ENCODE data around the gene TOGARAM2. TPM values are rescaled to one million over a fixed set of nuclear protein-coding genes. Genes with fewer than 3 reads are reported as not detected.

TOGARAM2 gene
- total RNA-seq, 2 experiments from 2014 or later, result 0.03 TPM; not detected in 1

DNA sequence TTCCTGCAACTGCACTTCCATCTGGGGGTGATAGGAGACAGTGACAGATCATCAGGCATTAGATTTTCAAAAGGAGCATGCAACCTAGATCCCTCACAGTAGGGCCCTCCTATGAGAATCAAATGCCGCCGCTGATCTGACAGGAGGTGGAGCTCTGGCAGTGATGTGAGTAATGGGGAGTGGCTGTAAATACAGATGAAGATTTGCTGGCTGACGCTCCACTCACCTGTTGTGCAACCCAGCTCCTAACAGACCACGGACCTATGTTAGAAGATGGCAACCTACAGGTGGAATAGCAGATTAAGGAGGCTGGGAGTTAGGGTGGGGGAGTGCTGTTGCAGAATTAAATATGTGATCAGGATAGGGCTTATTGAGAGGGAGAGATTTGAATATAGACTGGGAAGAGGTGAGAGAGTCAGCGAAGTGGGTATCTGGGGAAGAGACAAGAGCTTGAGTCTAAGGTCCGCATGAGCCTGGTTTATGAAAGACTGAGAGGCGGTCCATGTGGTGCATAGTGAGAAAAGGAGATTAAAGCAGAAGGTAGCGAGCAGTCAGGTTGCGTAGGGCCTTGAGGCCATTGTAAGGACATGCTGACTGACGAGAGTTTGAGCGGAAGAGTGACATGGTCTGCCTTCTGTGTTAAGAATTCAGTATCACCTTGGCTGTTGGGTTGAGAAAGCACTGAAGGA, 31.3 kb upstream of the TOGARAM2 start:
- Histone ChIP-seq H3K36me3 (ENCODE audit: insufficient read depth, low read length) (peaks cover 46% of the 10 kb centered on the region), H3K4me2 (ENCODE audit: low read length) (no peak overlapping the region), H3K4me3 (ENCODE audit: low read depth, low read length, poor library complexity, severe bottlenecking) (no peak overlapping the region), H3K27ac (ENCODE audit: low read depth, low read length, poor library complexity, severe bottlenecking) (no peak overlapping the region), H2AFZ (ENCODE audit: low read length) (no peak overlapping the region), H3K9me3 (ENCODE audit: low read length) (no peaks in the 10 kb centered on the region), H3K79me2 (ENCODE audit: insufficient read depth, low read depth, low read length) (no peaks in the 10 kb centered on the region), H3K4me1 (ENCODE audit: insufficient read depth, low read length, poor library complexity, severe bottlenecking) (no peaks in the 10 kb centered on the region), H3K9me2 (ENCODE audit: insufficient read depth, low read length) (no peaks in the 10 kb centered on the region), H4K20me1 (ENCODE audit: insufficient read depth, low read length) (no peaks in the 10 kb centered on the region)
- no TSS peak for BruUV-seq (replicated peaks)
- no peak for DNase-seq (ENCODE audit: low spot score)
- intact Hi-C loops (cut with micrococcal nuclease; ENCODE audit: unreplicated experiment), result no loop called here
- ChIA-PET POLR2A (interaction anchor here (0.8 to 0.9 kb wide), 2 partner anchors 9 to 12 kb away, joined by 3 read pairs; no protein-coding TSS in a partner anchor), CTCF (ENCODE audit: unreplicated experiment) (no interaction called here)
- TF ChIP-seq EZH2phosphoT487 (IDR thresholded peaks at IDR 0.05; ENCODE audit: borderline replicate concordance, low read depth, low read length), result no peak
- TF ChIP-seq, protein P1, sequence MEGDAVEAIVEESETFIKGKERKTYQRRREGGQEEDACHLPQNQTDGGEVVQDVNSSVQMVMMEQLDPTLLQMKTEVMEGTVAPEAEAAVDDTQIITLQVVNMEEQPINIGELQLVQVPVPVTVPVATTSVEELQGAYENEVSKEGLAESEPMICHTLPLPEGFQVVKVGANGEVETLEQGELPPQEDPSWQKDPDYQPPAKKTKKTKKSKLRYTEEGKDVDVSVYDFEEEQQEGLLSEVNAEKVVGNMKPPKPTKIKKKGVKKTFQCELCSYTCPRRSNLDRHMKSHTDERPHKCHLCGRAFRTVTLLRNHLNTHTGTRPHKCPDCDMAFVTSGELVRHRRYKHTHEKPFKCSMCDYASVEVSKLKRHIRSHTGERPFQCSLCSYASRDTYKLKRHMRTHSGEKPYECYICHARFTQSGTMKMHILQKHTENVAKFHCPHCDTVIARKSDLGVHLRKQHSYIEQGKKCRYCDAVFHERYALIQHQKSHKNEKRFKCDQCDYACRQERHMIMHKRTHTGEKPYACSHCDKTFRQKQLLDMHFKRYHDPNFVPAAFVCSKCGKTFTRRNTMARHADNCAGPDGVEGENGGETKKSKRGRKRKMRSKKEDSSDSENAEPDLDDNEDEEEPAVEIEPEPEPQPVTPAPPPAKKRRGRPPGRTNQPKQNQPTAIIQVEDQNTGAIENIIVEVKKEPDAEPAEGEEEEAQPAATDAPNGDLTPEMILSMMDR (conservative IDR thresholded peaks at IDR 0.05; ENCODE audit: low read length), result no peak

DNA sequence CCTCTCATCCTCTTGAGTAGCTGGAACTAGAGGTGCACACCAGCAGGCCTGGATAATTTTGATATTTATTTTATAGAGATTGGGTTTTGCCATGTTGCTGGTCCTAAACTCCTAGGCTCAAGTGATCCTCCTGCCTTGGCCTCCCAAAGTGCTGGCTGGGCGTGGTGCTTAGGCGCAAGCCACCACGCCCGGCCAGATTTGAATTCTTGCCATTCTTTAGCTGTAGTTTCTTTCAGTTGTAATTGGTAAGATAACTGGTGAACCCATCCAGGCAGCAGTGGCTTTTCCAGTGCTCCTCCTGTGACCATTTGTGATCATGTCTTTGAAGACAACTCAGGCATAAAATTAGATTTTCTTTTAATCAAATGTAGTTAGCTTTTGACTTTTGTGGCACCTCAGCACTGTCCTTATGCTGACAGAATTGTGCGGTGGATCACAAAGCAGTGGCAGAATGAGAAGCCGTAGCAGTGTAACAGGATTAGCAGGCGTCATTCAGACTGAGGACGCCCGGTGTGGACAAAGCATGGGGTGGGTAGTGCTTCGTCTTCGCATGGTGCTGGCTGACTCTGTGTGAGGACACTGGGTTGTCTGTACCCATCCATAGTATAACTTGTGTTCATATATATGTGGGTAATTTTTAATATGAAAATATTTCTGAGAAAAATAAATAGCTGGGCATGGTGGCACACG, 30.0 kb upstream of the TOGARAM2 start:
- Histone ChIP-seq H3K9me2 (ENCODE audit: insufficient read depth, low read length) (no peaks in the 10 kb centered on the region), H3K27ac (ENCODE audit: low read depth, low read length, poor library complexity, severe bottlenecking) (no peak overlapping the region), H3K4me1 (ENCODE audit: insufficient read depth, low read length, poor library complexity, severe bottlenecking) (no peaks in the 10 kb centered on the region), H3K9me3 (ENCODE audit: low read length) (no peaks in the 10 kb centered on the region), H4K20me1 (ENCODE audit: insufficient read depth, low read length) (no peaks in the 10 kb centered on the region), H3K79me2 (ENCODE audit: insufficient read depth, low read depth, low read length) (no peaks in the 10 kb centered on the region), H3K4me3 (ENCODE audit: low read depth, low read length, poor library complexity, severe bottlenecking) (no peak overlapping the region), H3K36me3 (ENCODE audit: insufficient read depth, low read length) (peaks cover 32% of the 10 kb centered on the region), H3K4me2 (ENCODE audit: low read length) (no peak overlapping the region), H2AFZ (ENCODE audit: low read length) (no peak overlapping the region)
- TF ChIP-seq, protein P1 (conservative IDR thresholded peaks at IDR 0.05; ENCODE audit: low read length), result no peak
- TF ChIP-seq EZH2phosphoT487 (IDR thresholded peaks at IDR 0.05; ENCODE audit: borderline replicate concordance, low read depth, low read length), result no peak
- POLR2A ChIA-PET, result no interaction called here
- BruUV-seq (replicated peaks), result no TSS peak
- no peak for DNase-seq (ENCODE audit: low spot score)
- CTCF ChIA-PET (ENCODE audit: unreplicated experiment), result interaction anchor here (0.5 kb wide), 1 partner anchor 1762 kb away, joined by 3 read pairs; no protein-coding TSS in a partner anchor
- intact Hi-C loops (cut with micrococcal nuclease; ENCODE audit: unreplicated experiment), result no loop called here

All from OCI-LY7 (cell line).